ENCODE results near the gene CCDC184.
"Not testable (repeated sequence)": the region's sequence is repeated elsewhere in the genome, so short reads cannot be mapped to it uniquely, and the experiment has no call there.

The CCDC184 gene

GRCh38 chr12:48180424-48180823 lies 3.0 kb upstream of the CCDC184 start:
- DNase-seq = no peak

- DNase-seq = no peak
Observed at GRCh38 chr12:48180857-48181495, 2.5 kb upstream of the CCDC184 start.

- DNase-seq = no peak
Observed at GRCh38 chr12:48182631-48183030, 813 bp upstream of the CCDC184 start.

GRCh38 chr12:48183876-48184548 lies 568 bp downstream of the CCDC184 start:
- no peak for DNase-seq

- DNase-seq = no peak
Observed at GRCh38 chr12:48184549-48184922, 1.1 kb downstream of the CCDC184 start.

GRCh38 chr12:48185181-48185919 lies 1.9 kb downstream of the CCDC184 start:
- no peak for DNase-seq

GRCh38 chr12:48187916-48188695 lies 4.7 kb downstream of the CCDC184 start:
- no peak for DNase-seq

- DNase-seq = peak; percentile 88
Observed at GRCh38 chr12:48189331-48190125, 6.1 kb downstream of the CCDC184 start.

GRCh38 chr12:48191096-48191495 lies 7.7 kb downstream of the CCDC184 start:
- no peak for DNase-seq

- DNase-seq = no peak
Observed at GRCh38 chr12:48192861-48193260, 9.4 kb downstream of the CCDC184 start.

GRCh38 chr12:48193623-48194022 lies 10.2 kb downstream of the CCDC184 start:
- no peak for DNase-seq

GRCh38 chr12:48194799-48195201 lies 11.4 kb downstream of the CCDC184 start:
- DNase-seq = no peak

GRCh38 chr12:48197549-48197970 lies 14.1 kb downstream of the CCDC184 start:
- DNase-seq = peak; percentile 64

GRCh38 chr12:48197971-48198671 lies 14.7 kb downstream of the CCDC184 start:
- peak; percentile 98 for DNase-seq

GRCh38 chr12:48198672-48198971 lies 15.2 kb downstream of the CCDC184 start:
- DNase-seq = peak; percentile 54

- DNase-seq = no peak
Observed at GRCh38 chr12:48198985-48199384, 15.5 kb downstream of the CCDC184 start.

GRCh38 chr12:48199774-48200221 lies 16.4 kb downstream of the CCDC184 start:
- DNase-seq = no peak

- DNase-seq = no peak
Observed at GRCh38 chr12:48201091-48201490, 17.6 kb downstream of the CCDC184 start.

- no peak for DNase-seq
Observed at GRCh38 chr12:48201516-48201915, 18.1 kb downstream of the CCDC184 start.

GRCh38 chr12:48202766-48203165 lies 19.3 kb downstream of the CCDC184 start:
- DNase-seq = no peak

- no peak for DNase-seq
Observed at GRCh38 chr12:48203192-48203591, 19.7 kb downstream of the CCDC184 start, which contains the start of gene OR10AD1. Gene OR10AD1, minus strand, starts transcription at chr12:48203292. Its CDS starts 0 bp downstream, at chr12:48203292.

GRCh38 chr12:48209495-48209894 lies 26.1 kb downstream of the CCDC184 start:
- not testable (repeated sequence) for DNase-seq

Data from hematopoietic multipotent progenitor cell treated with erythropoietin and hydrocortisone succinate and interleukin-3 and kit ligand, for 4 days (in vitro differentiated cells).